Adrenal gland (tissue), 5 donors: Measurements from ENCODE around the gene UCP3.

ENCODE experiments used
- POLR2A ChIP-seq, 2 donors: fragments of 450-650 bp; IDR thresholded peaks; one replicate each; pipeline ENCODE4 v1.6.1; 2017; ENCODE audit warnings: antibody characterized with exemption in 2 of 2, mild to moderate bottlenecking in 2 of 2, moderate library complexity in 1 of 2
- TF ChIP-seq, protein P1 (sequence below), 6 experiments: fragments of 450-650 bp in 4 of 6; fragments of 200-600 bp in 2 of 6; sonication (generic) in 1 of 6; IDR thresholded peaks; 1 replicate in 5 of 6; 2 replicates in 1 of 6; pipeline versions ENCODE4 v1.5.1 to v1.8.0; 2016 to 2021; ENCODE audit warnings: antibody characterized with exemption in 6 of 6, mild to moderate bottlenecking in 2 of 6, moderate library complexity in 1 of 6
- donor health status: DM: no; HTN: no; CAD: no.

DNA sequence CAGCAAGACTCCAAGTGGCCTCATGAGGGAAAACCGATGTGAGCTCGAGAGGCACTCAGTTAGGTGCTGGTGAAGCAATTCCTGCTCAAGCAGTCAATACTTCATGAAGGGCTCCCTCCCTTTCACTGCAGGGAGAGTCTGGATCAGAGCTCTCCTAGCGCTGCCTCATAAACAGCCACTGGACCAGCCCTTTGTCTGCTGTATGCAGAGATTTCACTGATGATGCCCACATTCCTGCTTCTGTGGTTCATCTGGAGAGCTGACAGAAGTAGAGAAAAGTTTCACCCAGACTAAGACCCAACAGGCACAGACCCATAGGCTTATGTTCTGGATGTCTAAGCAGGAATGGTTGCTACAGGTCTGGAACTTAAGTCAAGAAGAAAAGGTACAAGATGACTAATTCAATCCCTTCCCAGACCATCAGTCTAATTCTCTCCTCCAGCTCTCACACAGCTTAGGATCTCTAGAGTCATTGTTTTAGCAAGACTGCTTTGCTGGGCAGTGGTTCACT, 30.3 kb downstream of the UCP3 start:
- TF ChIP-seq, protein P1, sequence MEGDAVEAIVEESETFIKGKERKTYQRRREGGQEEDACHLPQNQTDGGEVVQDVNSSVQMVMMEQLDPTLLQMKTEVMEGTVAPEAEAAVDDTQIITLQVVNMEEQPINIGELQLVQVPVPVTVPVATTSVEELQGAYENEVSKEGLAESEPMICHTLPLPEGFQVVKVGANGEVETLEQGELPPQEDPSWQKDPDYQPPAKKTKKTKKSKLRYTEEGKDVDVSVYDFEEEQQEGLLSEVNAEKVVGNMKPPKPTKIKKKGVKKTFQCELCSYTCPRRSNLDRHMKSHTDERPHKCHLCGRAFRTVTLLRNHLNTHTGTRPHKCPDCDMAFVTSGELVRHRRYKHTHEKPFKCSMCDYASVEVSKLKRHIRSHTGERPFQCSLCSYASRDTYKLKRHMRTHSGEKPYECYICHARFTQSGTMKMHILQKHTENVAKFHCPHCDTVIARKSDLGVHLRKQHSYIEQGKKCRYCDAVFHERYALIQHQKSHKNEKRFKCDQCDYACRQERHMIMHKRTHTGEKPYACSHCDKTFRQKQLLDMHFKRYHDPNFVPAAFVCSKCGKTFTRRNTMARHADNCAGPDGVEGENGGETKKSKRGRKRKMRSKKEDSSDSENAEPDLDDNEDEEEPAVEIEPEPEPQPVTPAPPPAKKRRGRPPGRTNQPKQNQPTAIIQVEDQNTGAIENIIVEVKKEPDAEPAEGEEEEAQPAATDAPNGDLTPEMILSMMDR (IDR thresholded peaks at IDR 0.05): no peak
- TF ChIP-seq POLR2A (IDR thresholded peaks at IDR 0.05): no peak
